Measurements from ENCODE around the gene SPECC1.

GRCh38 chr17:20304961-20305360, 295.8 kb downstream of the SPECC1 start:
- TF ChIP-seq, protein P1, sequence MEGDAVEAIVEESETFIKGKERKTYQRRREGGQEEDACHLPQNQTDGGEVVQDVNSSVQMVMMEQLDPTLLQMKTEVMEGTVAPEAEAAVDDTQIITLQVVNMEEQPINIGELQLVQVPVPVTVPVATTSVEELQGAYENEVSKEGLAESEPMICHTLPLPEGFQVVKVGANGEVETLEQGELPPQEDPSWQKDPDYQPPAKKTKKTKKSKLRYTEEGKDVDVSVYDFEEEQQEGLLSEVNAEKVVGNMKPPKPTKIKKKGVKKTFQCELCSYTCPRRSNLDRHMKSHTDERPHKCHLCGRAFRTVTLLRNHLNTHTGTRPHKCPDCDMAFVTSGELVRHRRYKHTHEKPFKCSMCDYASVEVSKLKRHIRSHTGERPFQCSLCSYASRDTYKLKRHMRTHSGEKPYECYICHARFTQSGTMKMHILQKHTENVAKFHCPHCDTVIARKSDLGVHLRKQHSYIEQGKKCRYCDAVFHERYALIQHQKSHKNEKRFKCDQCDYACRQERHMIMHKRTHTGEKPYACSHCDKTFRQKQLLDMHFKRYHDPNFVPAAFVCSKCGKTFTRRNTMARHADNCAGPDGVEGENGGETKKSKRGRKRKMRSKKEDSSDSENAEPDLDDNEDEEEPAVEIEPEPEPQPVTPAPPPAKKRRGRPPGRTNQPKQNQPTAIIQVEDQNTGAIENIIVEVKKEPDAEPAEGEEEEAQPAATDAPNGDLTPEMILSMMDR (IDR thresholded peaks at IDR 0.05) = no peak
- TF ChIP-seq POLR2A (IDR thresholded peaks at IDR 0.05) (no peak), POLR2AphosphoS5 (IDR thresholded peaks at IDR 0.05) (no peak)

All from gastroesophageal sphincter (tissue), 3 donors.